HG03103 (cell line): ENCODE results near the gene SMU1.

ENCODE experiments used
- ATAC-seq: cut with Tn5 transposase; IDR thresholded peaks from one replicate; pipeline ENCODE4 v1.9.1; 2021; ENCODE audit warnings: low read depth; ENCODE audit not compliant: unreplicated experiment

SMU1 gene

DNA sequence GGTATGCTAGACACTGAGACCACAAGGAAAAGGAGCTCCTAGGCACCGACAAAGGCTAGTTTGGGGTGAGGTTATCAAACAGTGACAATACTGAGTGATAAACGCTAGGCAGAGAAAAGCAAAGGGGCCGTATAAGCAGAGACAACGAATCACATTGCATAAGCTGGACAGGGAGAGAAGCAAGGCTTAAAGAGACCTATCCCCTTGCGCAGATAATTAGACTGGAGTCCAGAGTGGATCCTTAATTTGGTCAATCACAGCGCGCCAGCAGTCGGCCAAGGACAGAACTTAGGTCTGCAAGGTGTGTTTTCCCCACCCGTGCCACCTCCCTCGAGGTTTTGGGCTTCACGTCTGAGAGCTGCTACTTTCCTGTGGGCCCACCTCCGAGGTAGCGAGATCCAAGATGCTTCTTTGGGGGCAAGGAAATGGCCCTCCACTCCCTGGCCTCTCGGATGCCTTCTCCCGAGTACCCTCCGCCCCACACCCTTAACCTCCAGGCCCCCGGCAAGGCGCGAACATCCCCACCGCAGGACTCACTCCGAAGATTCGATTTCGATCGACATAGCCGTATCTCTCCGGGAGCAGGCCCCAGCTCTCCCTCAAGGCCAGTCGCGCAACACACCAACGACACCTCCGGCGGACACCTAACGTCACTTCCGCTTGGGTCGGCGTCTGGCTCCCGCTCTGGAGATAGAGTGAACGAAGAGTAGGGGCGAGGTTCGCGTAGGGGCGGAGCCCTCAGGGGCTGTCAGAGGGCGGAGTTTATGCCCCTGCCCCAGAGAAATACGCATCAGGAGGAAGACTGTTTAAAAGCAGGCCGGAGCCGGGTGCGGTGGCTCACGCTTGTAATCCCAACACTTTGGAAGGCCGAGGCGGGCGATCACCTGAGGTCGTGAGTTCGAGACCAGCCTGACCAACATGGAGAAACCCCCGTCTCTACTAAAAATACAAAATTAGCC is at the start of gene SMU1:
Gene SMU1 (minus strand): TSS at position 629 of the 959 bp plus-strand sequence. CDS start 66 bp downstream, at position 563.
- ATAC-seq: peak; percentile 99

DNA sequence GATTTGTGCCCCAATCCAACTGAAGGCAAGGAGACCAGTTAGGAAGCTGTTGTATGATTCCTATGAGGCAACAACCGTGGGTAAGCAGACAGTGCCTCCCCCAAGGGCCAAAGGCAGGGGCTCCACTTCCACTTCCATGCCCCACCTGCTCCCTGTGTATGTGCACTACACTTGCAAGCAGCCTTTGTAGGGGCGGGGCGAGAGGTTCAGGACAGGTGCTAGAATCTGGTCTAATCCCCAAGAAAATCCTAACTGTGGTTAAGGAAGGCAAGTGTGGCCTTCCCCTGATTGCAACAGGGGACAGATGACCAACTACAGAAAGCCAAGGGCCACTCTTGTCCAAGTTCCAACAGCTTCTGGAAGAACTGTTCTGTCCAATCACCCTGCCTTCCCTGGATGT is 49.0 kb upstream of the SMU1 start:
- ATAC-seq: no peak

DNA sequence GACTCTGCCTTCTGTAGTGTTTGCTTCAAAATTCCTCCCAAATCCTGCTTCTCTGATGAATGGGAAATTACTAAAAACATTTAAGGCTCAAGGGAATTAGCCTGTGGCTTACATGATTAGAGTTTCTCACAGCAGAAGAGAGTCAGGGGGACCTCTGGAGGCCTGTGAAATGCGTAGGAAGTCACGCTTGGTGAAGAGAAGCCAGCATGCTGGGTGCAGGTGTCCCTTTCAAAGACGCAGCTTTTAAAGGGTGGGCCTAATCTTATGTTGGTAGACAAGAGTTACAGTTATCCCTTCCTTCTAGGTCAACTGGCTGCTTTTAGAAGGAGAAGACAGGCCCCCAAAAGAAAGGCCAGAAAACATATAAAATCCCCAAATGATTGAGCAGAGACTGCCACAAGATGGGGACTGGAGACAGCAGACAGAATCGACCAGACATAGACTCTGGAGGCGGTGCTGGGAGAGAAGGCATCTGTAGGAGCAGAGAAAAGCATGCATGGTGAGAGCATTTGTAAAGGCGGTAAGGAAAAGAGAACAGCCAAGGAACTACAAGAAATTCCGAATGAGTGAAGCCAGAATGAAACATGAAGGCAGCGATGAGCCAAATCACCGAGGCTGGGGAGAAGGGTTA is 48.4 kb upstream of the SMU1 start:
- no peak for ATAC-seq

DNA sequence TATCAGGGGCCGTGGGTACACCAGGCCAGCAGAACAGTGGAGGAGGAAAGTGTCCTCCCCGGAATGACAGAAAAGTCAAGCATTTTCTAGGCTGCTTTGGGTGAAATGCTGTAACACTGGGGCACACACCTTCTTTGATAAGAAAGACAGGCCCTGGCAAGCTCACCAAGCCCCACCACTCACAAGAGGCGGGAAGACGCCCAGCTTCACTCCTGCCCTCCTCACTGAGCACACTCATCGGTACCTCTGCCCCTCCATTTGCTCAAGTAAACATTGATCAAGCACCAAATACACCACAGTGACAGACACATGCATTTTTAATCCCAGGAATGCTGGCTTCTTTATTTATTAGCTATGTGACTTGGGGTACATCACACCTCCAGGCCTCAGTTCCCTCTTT is 47.6 kb upstream of the SMU1 start:
- ATAC-seq: no peak

DNA sequence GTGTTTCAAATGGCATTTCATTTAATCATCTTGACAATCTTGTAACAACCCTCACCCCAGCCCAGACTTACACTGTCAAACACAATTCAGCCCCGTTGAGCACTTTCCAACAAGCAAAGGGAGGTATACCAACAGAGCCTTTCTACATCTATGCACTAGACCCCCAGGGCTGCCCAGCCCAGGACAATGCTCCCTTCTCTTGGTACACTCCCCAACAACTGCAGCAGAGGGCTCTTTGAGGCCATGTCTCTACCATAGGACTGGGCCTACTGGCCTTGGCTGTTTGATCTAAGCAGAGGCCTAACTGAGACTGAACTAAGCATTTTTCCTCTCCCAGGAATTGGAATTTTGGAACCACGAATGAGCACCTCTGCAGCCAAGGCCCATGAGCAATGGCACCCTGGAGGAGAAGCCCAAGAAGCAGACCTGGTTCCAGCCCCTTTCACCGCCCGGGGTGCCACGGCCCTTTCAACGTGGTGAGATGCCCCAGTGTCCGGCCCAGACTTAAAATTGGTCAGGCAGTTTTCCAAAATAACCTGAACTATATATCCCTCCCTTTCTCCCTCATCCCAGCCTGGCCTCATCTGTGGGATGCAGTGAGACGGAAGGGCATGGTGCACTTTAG is 47.0 kb upstream of the SMU1 start:
- no peak for ATAC-seq

DNA sequence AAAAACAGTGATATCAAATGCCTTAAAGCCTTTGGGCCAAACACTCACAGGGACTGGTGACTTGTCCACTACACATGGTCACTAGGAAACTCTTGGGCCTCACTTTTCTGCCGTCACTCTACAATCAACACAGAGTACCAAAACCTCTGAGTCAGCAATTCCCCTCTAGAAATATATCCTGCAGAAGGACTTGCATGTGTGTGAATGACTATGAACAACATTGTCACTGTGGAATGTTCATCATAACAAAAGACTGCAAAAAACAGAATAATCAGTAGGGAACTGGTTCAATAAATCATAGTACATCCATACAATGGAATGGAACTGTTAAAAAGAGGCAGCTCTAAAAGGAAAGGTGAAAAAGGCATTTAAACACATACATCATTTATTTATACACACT is 44.1 kb upstream of the SMU1 start:
- ATAC-seq: no peak

DNA sequence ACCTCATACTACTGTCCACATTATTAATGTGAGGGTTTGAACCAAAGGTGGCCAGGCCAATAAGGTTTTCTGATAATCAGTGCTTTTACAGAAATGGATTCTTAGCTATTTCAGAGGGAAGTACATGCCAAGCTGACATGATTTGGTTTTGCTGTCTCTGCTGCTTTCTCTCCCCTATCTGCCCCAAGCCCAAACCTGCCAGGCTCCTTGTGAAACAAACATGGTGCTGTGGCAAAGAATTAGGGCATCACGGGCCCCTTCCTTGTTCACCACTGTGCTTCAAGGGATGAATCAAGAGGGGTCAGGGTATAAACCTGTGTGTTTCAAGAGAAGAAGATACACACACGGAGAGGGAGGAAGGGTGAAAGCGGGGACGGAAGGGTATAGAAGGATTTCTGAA is 41.3 kb upstream of the SMU1 start:
- ATAC-seq: no peak

DNA sequence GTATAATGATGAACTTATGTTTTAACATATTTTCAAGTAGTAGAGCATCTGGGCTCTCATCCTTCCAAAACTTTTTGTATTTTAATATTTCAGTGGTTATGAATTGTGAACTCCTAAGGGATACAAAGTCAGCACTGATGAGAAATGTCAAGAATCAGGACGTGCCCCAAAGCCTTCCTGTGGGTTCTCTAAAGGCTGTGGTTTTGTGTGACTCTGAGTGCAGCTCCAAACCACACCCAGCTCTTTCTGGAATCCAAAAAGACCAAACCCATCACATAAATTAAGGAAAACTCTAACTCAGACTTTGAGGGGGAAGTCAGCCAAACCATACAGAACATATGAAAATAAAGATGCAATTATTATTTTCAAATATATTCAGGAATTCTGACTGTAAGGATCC is 40.8 kb upstream of the SMU1 start:
- no peak for ATAC-seq

DNA sequence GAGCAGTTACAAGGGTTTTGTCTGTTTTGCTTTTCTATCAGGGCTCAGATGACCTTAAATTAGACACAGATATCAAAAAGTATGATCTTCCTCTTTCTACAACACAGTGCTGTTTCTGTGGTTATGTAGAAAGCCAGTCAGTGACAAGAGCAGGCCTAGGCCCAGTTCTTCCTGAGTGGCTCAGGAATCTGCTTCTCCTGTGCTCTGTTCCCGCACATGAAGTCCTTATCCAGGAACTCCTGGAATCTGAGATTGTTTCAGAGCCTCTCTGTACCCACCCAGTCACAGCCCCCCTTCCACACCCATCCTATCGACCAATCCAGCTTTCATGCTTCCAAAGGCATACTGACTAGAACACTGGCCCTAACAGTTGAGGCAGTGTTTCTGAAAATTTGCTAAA is 40.4 kb upstream of the SMU1 start:
- ATAC-seq: peak; percentile 54

DNA sequence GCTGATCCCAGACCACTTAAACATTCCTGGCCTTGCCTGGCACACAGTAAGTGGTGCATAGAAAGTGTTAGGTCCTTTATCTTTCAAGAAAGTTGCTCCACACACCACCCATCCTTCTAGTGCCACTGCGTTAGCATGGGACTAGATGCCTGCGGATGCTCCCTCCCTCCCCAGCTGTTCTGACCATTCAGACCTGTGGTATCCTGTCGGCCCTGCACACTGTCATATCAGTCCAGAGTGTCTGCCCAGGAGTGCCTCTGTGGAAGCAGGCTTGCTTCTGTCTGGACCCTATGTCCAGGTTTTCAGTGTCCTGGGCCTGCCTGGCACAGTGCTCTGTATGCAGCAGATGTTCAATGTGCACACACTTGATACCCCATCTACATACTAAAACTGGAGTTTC is 38.3 kb upstream of the SMU1 start:
- ATAC-seq: no peak

DNA sequence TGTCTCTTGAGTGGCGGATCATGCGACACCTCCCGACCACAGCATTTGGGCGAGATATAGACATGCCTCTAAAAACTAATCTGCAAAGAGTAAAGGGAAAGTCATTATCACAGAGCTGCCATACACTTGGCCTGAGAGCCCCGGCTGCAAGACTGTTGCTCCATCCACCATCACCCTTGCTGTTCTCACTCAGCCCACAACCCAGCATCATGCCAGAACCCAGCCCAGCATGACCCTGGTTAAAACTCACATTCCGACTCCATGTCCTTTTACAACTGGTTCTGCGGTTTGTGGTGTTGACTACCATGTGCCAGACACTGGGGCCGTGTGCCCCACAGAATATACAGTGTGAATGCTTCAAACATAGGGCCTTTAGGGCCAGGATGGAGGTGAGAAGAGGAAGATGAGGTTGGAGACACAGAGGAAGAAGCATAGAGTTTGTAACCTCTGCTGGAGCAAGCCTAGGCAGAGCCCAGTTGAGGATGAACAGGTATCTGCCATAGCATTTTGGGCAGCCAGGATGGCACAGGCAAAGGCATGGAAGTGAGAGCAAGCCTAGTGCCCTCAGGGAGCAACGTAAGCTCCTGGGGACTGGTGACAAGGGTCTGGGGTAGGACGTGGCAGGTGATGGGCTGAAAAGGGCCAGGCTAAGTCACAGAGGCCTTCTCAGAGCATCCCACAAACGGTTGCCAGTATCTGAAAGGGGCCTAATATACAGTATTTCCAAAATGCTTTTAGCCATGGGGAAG is 37.5 kb upstream of the SMU1 start:
- ATAC-seq: no peak

DNA sequence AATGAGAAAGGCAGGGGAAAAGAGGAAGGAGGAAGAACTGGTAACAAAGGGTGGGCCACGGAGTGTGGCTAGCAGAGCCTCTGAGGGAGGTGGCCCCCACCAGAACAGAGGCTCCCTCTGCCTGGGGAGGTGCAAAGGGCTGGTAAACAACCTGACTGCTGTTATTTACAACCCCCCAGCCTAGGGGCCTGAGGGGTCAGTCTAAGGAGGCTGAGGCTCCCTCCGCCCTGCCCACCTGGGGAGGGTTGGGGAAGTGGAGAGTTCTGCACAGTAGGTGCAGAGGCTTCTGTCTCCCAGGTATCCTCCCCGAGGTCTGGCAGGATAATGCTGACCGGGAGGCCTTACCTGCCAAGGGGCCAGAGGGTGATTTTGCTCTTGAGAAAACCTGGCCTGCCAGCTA is 35.6 kb upstream of the SMU1 start:
- no peak for ATAC-seq

DNA sequence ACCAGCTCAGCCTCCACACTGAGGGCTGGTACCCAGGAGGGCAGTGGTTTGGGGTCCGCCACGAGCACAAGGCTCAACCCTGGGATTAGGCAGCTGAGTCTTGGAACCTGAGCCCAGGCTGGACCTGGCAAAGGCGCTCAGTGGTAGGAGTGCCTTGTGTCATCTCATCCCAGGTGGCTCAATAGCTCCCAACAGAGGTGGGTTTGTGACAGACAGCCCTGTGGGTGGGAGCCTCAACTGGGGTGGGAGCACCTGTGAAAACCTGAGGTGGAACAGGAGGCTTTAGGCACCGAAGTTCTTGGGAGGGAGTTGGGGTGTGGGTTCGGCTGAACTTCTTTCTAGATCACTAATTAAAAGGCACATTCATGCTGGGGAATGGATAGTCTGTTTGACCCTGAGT is 35.2 kb upstream of the SMU1 start:
- ATAC-seq: no peak

DNA sequence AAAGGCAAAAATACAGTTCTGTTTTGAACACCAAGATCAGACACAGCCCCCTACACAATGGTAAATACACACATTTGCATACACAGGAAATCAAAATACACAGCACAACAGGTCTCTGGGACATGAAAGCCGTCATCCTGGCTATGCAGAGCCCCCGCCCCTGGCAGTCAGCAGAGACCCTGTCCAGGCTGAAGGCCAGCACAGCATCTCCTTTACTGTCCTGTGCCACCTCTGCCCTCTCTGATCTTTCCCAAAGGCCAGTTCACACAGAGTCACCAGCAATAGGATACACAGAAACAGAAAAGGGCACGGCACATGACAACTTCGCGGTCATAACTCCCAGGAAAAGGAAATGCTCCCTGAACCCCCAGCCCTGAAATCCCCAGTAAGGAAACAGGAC is 34.2 kb upstream of the SMU1 start:
- no peak for ATAC-seq

DNA sequence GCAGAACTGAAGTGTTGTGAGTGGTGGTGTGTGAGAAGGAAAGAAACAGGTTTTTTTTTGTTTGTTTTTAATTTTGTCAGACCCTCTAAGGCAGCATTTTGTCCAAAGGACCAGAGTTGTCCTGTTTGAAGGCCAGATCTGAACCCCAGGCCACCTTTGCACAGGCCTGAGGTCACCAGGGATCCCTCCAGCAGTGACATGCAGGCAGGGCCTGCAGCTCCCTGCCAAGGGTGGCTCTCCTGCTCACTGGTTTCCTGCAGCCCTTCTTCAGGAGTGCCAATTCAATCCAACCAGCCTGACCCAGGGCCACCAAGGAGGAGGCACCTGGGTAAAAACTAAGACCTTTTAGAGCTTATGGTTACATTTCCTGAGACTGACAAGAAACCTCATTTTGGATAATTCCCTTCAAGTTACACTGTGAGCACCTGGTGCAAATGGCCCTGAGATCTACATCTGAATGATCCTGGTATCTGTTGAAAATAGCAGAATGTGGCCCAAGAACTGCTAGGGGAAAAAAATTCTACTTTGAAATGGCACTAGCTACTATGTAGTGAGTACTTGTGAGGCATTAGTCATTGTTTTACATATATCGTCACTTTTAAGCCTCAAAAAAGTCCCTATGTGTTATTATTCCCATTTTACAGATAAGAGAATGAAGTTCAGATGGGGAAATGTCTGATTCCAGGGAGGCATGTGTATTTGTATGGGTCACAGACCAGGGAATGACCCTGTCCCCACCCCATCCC is 33.5 kb upstream of the SMU1 start:
- no peak for ATAC-seq

DNA sequence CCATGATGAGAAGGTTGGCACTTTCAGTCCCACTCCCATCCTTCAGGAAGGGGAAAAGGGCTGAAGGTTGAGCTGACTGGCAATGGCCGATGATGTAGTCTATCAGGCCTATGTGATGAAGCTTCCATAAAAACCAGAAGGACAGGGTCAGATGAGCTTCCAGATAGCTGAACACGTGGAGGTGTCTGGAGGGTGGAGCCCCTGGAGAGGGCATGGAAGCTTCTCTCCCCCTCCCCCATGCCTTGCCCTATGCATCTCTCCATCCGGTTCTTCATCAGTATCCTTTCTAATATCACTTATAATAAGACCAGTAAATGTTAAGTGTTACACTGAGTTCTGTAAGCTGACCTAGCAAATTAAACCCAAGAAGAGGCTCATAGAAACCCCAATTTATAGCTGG is 32.6 kb upstream of the SMU1 start:
- no peak for ATAC-seq

DNA sequence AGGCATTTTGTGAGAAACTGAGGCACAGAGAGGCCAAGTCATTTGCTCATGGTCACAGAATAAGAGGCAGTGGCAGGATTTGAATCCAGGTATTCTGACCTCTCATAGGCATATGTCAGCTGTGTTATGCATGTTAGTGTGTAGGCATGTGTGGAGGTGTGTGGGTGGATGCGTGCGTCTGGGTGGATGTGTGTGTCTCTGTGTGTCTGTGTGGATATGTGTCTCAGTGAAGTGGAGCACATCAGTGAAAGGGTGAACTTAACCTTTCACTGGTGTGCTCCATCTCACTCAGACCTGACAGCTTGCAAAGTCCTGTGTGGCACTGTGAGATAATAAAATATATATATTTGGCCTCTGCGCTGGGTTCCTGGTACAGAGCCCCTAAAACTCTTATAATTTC is 32.0 kb upstream of the SMU1 start:
- ATAC-seq: no peak

DNA sequence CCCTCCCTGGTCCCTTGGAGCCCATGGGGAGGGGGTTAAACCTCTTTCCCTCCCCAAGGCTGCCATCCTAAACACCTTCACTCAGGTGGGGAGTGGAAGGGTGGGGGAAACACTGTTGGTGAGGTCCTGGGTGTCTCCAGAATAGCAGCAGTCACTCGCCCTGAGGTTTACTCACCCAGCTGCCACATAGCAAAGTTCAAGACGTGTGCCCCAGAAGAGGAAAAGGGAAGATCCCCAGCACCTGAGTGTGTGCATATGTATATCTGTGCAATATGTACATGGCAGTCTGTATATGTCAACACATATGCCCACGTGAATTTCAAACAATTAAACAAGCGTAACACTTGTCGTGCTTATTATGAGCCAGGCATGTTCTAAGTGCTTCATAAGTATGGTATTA is 31.3 kb upstream of the SMU1 start:
- no peak for ATAC-seq

DNA sequence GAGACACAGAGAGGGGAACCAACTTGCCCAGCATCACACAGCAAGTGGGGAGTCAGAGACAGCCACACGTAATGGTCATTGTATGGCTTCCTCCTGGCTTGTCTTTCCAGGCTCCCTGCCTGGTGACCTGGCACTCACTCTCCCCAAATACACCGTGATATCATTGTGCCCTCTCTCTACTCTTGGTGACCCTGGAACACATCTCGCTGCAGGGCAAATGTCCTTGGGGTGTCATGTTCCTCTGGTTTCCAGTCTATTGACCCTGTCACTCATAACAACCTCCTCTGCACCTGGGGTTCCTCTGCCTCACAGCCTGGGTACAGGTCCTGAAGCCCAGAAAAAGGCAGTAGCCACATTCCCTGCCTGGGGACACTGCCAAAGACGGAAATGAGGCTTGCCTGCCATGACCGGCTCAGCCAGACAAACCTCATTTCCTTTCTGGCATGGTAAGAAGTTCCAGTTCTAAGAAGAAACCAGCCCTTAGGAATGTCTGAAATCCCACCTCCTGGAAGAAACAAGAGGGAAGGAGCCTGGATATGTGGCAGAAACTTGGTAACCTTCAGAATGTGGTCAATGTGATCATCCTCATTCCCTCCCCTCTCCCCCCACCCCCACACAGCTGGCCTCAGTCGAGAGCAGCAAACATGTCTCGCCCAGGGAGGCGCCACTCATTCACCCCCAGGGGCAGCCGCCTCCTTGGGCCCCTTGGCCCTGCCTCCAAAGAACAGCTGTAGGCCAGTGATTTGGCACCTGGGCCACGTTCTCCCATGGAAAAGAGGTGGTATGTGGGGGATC is 30.6 kb upstream of the SMU1 start:
- no peak for ATAC-seq
